ENCODE data around the gene PRR5. TPM values are rescaled to one million over a fixed set of nuclear protein-coding genes. Genes with fewer than 3 reads are reported as not detected.

Gene PRR5
- total and polyA plus RNA-seq, 7 experiments from 2014 or later = 19.6 to 49.1 (median 30.7) TPM

- Mint-ChIP-seq H3K27me3 (no peaks in the 10 kb centered on the region), H3K4me3 (peak overlapping the region in 1 of 10 donors; percentile 17), H3K27ac (peak overlapping the region in 2 of 9 donors; percentile 29 to 57), H3K9me3 (no peaks in the 10 kb centered on the region), H3K4me1 (peaks cover 22 to 57% (median 40%) of the 10 kb centered on the region in 7 donors), H3K36me3 (peaks cover 0 to 4% (median 0%) of the 10 kb centered on the region in 5 donors)
- no peaks in the 10 kb centered on the region for H3K36me3 ChIP-seq (ENCODE audit: control insufficient read depth in 2 of 3, insufficient read depth in 3 of 3, low read length in 3 of 3)
- ATAC-seq (no peak), DNase-seq (no peak)
- CTCF ChIA-PET = interaction anchor here (0.6 kb wide), 1 partner anchor 19 kb away, joined by 4 read pairs; no protein-coding TSS in a partner anchor
- H3K27ac ChIP-seq (ENCODE audit: low read depth, low read length) = no peak overlapping the region
- intact Hi-C loops (cut with micrococcal nuclease) = loop anchor here (10.0 kb wide), 2 partner anchors 498 to 688 kb away; partner anchors contain the start of gene PARVG (in 1 of the 2)
- no peak overlapping the region for H3K4me3 ChIP-seq (ENCODE audit: low read length)
- H3K9me3 ChIP-seq (ENCODE audit: control insufficient read depth in 2 of 3, low read length in 3 of 3) = no peaks in the 10 kb centered on the region
- POLR2A ChIA-PET = no interaction called here
- H3K27me3 ChIP-seq (ENCODE audit: control insufficient read depth in 2 of 2, insufficient read depth in 2 of 2, low read length in 2 of 2) = no peaks in the 10 kb centered on the region
- H3K4me1 ChIP-seq (ENCODE audit: control insufficient read depth in 2 of 2, insufficient read depth in 2 of 2, low read length in 2 of 2) = peaks cover 16 to 41% of the 10 kb centered on the region in 2 donors
These were observed 19.3 kb upstream of the PRR5 start for GRCh38 chr22:44682556-44683168.

GRCh38 chr22:44683237-44683636 is 18.8 kb upstream of the PRR5 start:
- Mint-ChIP-seq H3K4me3 (peak overlapping the region in 1 of 10 donors; percentile 67), H3K9me3 (no peaks in the 10 kb centered on the region), H3K36me3 (peaks cover 0 to 4% (median 0%) of the 10 kb centered on the region in 5 donors), H3K4me1 (peaks cover 22 to 57% (median 37%) of the 10 kb centered on the region in 7 donors), H3K27ac (peak overlapping the region in 2 of 9 donors; percentile 57 to 81), H3K27me3 (no peaks in the 10 kb centered on the region)
- H3K4me3 ChIP-seq (ENCODE audit: low read length) = no peak overlapping the region
- no peak overlapping the region for H3K27ac ChIP-seq (ENCODE audit: low read depth, low read length)
- POLR2A ChIA-PET = no interaction called here
- no peaks in the 10 kb centered on the region for H3K27me3 ChIP-seq (ENCODE audit: control insufficient read depth in 2 of 2, insufficient read depth in 2 of 2, low read length in 2 of 2)
- H3K36me3 ChIP-seq (ENCODE audit: control insufficient read depth in 2 of 3, insufficient read depth in 3 of 3, low read length in 3 of 3) = no peaks in the 10 kb centered on the region
- H3K4me1 ChIP-seq (ENCODE audit: control insufficient read depth in 2 of 2, insufficient read depth in 2 of 2, low read length in 2 of 2) = peaks cover 16 to 39% of the 10 kb centered on the region in 2 donors
- no peak for ATAC-seq
- peak in 1 of 9 donors; percentile 60 for DNase-seq
- intact Hi-C loops (cut with micrococcal nuclease) = loop anchor here (10.0 kb wide), 2 partner anchors 498 to 688 kb away; partner anchors contain the start of gene PARVG (in 1 of the 2)
- no peaks in the 10 kb centered on the region for H3K9me3 ChIP-seq (ENCODE audit: control insufficient read depth in 2 of 3, low read length in 3 of 3)
- CTCF ChIA-PET = interaction anchor here (1.4 kb wide), 1 partner anchor 13 kb away, joined by 5 read pairs; no protein-coding TSS in a partner anchor

- Mint-ChIP-seq H3K9me3 (no peaks in the 10 kb centered on the region), H3K4me3 (no peak overlapping the region), H3K27me3 (no peaks in the 10 kb centered on the region), H3K36me3 (peaks cover 0 to 7% (median 0%) of the 10 kb centered on the region in 5 donors), H3K27ac (peak overlapping the region in 1 of 9 donors; percentile 73), H3K4me1 (peaks cover 22 to 57% (median 37%) of the 10 kb centered on the region in 7 donors)
- CTCF ChIA-PET = interaction anchor here (0.6 to 1.6 kb wide), 5 partner anchors 14 to 23 kb away, joined by 3 to 10 read pairs (median 4); no protein-coding TSS in a partner anchor
- Histone ChIP-seq H3K9me3 (ENCODE audit: control insufficient read depth in 2 of 3, low read length in 3 of 3) (no peaks in the 10 kb centered on the region), H3K4me1 (ENCODE audit: control insufficient read depth in 2 of 2, insufficient read depth in 2 of 2, low read length in 2 of 2) (peaks cover 16 to 39% of the 10 kb centered on the region in 2 donors), H3K27ac (ENCODE audit: low read depth, low read length) (no peak overlapping the region), H3K4me3 (ENCODE audit: low read length) (no peak overlapping the region), H3K27me3 (ENCODE audit: control insufficient read depth in 2 of 2, insufficient read depth in 2 of 2, low read length in 2 of 2) (no peaks in the 10 kb centered on the region), H3K36me3 (ENCODE audit: control insufficient read depth in 2 of 3, insufficient read depth in 3 of 3, low read length in 3 of 3) (no peaks in the 10 kb centered on the region)
- ATAC-seq (no peak), DNase-seq (no peak)
- intact Hi-C loops (cut with micrococcal nuclease) = loop anchor here (1.0 to 10.0 kb wide), 4 partner anchors 20 to 689 kb away; partner anchors contain the start of gene PARVG (in 1 of the 2)
- POLR2A ChIA-PET = interaction anchor here (0.6 kb wide), 1 partner anchor 61 kb away, joined by 3 read pairs; no protein-coding TSS in a partner anchor
These were observed 18.1 kb upstream of the PRR5 start for GRCh38 chr22:44683881-44684280.

- Mint-ChIP-seq H3K9me3 (no peaks in the 10 kb centered on the region), H3K36me3 (peaks cover 0 to 7% (median 0%) of the 10 kb centered on the region in 5 donors), H3K27me3 (no peaks in the 10 kb centered on the region), H3K4me3 (peak overlapping the region in 8 of 10 donors; percentile 36 to 76 (median 52)), H3K27ac (peak overlapping the region in 8 of 9 donors; percentile 43 to 84 (median 67)), H3K4me1 (peaks cover 20 to 55% (median 37%) of the 10 kb centered on the region in 7 donors)
- H3K4me1 ChIP-seq (ENCODE audit: control insufficient read depth in 2 of 2, insufficient read depth in 2 of 2, low read length in 2 of 2) = peaks cover 16 to 39% of the 10 kb centered on the region in 2 donors
- no peaks in the 10 kb centered on the region for H3K36me3 ChIP-seq (ENCODE audit: control insufficient read depth in 2 of 3, insufficient read depth in 3 of 3, low read length in 3 of 3)
- H3K27me3 ChIP-seq (ENCODE audit: control insufficient read depth in 2 of 2, insufficient read depth in 2 of 2, low read length in 2 of 2) = no peaks in the 10 kb centered on the region
- DNase-seq (peak; percentile 58 to 84 (median 78)), ATAC-seq (peak; percentile 95)
- H3K4me3 ChIP-seq (ENCODE audit: low read length) = no peak overlapping the region
- ChIA-PET CTCF (interaction anchor here (0.6 to 1.6 kb wide), 11 partner anchors 9 to 58 kb away, joined by 3 to 10 read pairs (median 3); no protein-coding TSS in a partner anchor), POLR2A (interaction anchor here (1.6 kb wide), 1 partner anchor 15 kb away, joined by 3 read pairs; no protein-coding TSS in a partner anchor)
- no peak overlapping the region for H3K27ac ChIP-seq (ENCODE audit: low read depth, low read length)
- intact Hi-C loops (cut with micrococcal nuclease) = loop anchor here (1.0 to 10.0 kb wide), 8 partner anchors 13 to 690 kb away; partner anchors contain the start of genes PRR5 (in 2 of the 2), PARVG (in 1 of the 2) and RTL6 (in 1 of the 2)
- no peaks in the 10 kb centered on the region for H3K9me3 ChIP-seq (ENCODE audit: control insufficient read depth in 2 of 3, low read length in 3 of 3)
These were observed 17.3 kb upstream of the PRR5 start for GRCh38 chr22:44684506-44685383.

- no peak overlapping the region for H3K27ac ChIP-seq (ENCODE audit: low read depth, low read length)
- no peaks in the 10 kb centered on the region for H3K9me3 Mint-ChIP-seq
- peaks cover 0 to 7% (median 0%) of the 10 kb centered on the region in 5 donors for H3K36me3 Mint-ChIP-seq
- ChIA-PET POLR2A (interaction anchor here (1.0 to 1.6 kb wide), 2 partner anchors 16 to 873 kb away, joined by 3 read pairs; partner anchors contain the start of gene EFCAB6), CTCF (interaction anchor here (0.6 to 1.6 kb wide), 12 partner anchors 9 to 604 kb away, joined by 3 to 10 read pairs (median 3); no protein-coding TSS in a partner anchor)
- H3K9me3 ChIP-seq (ENCODE audit: control insufficient read depth in 2 of 3, low read length in 3 of 3) = no peaks in the 10 kb centered on the region
- no peaks in the 10 kb centered on the region for H3K27me3 ChIP-seq (ENCODE audit: control insufficient read depth in 2 of 2, insufficient read depth in 2 of 2, low read length in 2 of 2)
- no peak overlapping the region for H3K4me3 ChIP-seq (ENCODE audit: low read length)
- ATAC-seq (peak; percentile 87), DNase-seq (peak; percentile 35 to 79 (median 75))
- peak overlapping the region in 8 of 10 donors; percentile 39 to 76 (median 52) for H3K4me3 Mint-ChIP-seq
- intact Hi-C loops (cut with micrococcal nuclease) = loop anchor here (1.0 to 10.0 kb wide), 7 partner anchors 12 to 691 kb away; partner anchors contain the start of genes PRR5 (in 2 of the 2), PARVG (in 1 of the 2) and RTL6 (in 1 of the 2)
- no peaks in the 10 kb centered on the region for H3K36me3 ChIP-seq (ENCODE audit: control insufficient read depth in 2 of 3, insufficient read depth in 3 of 3, low read length in 3 of 3)
- H3K4me1 ChIP-seq (ENCODE audit: control insufficient read depth in 2 of 2, insufficient read depth in 2 of 2, low read length in 2 of 2) = peaks cover 16 to 39% of the 10 kb centered on the region in 2 donors
- peaks cover 18 to 50% (median 39%) of the 10 kb centered on the region in 7 donors for H3K4me1 Mint-ChIP-seq
- peak overlapping the region; percentile 46 to 84 (median 72) for H3K27ac Mint-ChIP-seq
- H3K27me3 Mint-ChIP-seq = no peaks in the 10 kb centered on the region
These were observed 16.5 kb upstream of the PRR5 start for GRCh38 chr22:44685384-44686056.

All from naive thymus-derived CD4-positive, alpha-beta T cell (primary cell).